ENCODE results near the gene TTN.

The TTN gene

DNA sequence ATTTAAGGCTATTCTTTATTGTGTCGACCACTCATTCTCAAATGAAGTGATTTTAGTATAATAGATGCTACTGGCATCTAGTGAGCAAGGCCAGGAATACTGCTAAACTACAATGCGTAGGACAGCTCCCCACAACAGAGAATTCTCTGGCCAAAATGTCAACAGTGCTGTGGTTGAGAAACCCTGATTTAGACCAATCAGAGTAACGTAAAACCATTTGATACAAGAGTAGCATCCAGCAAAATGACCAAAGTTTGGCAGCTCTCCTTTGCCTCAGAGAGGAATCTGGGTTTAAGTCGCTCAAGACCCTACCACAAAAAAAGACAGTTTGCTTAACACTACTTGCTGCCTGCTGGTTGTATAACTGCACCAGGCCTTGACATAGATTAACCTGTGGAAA, 37.0 kb upstream of the TTN start:
- TF ChIP-seq, protein P1, sequence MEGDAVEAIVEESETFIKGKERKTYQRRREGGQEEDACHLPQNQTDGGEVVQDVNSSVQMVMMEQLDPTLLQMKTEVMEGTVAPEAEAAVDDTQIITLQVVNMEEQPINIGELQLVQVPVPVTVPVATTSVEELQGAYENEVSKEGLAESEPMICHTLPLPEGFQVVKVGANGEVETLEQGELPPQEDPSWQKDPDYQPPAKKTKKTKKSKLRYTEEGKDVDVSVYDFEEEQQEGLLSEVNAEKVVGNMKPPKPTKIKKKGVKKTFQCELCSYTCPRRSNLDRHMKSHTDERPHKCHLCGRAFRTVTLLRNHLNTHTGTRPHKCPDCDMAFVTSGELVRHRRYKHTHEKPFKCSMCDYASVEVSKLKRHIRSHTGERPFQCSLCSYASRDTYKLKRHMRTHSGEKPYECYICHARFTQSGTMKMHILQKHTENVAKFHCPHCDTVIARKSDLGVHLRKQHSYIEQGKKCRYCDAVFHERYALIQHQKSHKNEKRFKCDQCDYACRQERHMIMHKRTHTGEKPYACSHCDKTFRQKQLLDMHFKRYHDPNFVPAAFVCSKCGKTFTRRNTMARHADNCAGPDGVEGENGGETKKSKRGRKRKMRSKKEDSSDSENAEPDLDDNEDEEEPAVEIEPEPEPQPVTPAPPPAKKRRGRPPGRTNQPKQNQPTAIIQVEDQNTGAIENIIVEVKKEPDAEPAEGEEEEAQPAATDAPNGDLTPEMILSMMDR (conservative IDR thresholded peaks at IDR 0.05; ENCODE audit: low read depth, low read length), result no peak
- DNase-seq (ENCODE audit: low read depth), result no peak
- H3K4me3 ChIP-seq (ENCODE audit: low read depth, low read length), result no peak overlapping the region

DNA sequence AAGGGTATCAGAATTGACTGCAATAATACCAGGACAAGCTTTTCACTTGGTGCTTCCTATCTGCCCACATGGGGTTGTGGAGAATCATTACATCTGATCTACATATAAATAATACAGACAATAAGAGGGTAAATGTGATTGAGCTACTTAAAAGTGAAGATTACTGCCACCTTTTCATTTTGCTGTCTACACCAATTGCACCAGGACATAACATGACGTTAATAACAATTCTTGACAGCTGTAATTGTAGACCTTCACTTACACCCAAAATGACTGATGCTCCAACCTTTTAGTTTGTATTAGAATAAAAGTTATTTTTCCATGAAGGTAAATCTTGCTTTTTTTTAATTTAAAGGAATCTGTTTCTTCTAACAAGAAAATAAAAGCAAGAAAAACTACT, 36.5 kb upstream of the TTN start:
- H3K4me3 ChIP-seq (ENCODE audit: low read depth, low read length), result no peak overlapping the region
- no peak for DNase-seq (ENCODE audit: low read depth)
- TF ChIP-seq, protein P1 (conservative IDR thresholded peaks at IDR 0.05; ENCODE audit: low read depth, low read length), result no peak

DNA sequence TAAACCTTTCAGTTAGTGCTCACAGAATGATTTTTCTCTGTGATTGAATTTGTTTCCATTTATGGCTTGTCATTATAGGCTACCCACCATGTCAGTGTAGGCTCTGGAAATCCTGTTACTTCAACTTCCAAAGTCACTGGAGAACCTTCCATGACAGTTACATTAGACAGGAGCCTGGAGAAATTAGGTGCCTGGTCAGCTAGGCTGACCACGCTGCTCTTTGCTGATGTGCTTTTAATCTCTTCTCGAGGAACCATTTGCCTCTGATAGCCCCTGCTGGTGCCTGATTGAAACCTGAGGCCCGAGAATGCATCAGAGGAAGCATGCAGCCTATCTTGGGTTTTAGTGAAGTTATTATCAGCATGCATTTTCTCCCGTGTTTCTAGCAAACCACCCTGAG, 29.6 kb upstream of the TTN start:
- no peak overlapping the region for H3K4me3 ChIP-seq (ENCODE audit: low read depth, low read length)
- TF ChIP-seq, protein P1 (conservative IDR thresholded peaks at IDR 0.05; ENCODE audit: low read depth, low read length), result no peak
- no peak for DNase-seq (ENCODE audit: low read depth)

- TF ChIP-seq, protein P1 (conservative IDR thresholded peaks at IDR 0.05; ENCODE audit: low read depth, low read length), result no peak
- no peak overlapping the region for H3K4me3 ChIP-seq (ENCODE audit: low read depth, low read length)
- DNase-seq (ENCODE audit: low read depth), result no peak
Measured at GRCh38 chr2:178834086-178834485, 26.9 kb upstream of the TTN start.

DNA sequence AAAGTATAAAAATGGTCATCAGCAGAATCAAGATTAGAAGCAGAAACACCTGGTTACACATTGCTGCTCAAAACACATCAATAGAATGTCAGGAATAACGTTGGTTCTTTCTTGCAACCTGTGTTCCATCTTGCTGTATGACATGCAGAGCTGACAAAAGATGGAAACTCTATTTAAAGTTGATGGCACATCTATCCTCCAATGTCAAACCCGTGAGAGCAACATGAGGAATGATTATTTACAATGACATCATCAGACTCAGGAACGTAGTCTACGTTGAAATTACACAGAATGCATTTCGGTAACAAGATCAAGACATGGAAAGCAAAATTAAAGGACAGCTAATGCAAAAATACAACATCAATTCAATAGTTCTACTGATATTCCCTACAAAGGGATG, 26.2 kb upstream of the TTN start:
- no peak overlapping the region for H3K4me3 ChIP-seq (ENCODE audit: low read depth, low read length)
- DNase-seq (ENCODE audit: low read depth), result no peak
- TF ChIP-seq, protein P1 (conservative IDR thresholded peaks at IDR 0.05; ENCODE audit: low read depth, low read length), result no peak

GRCh38 chr2:178830451-178830850, 23.2 kb upstream of the TTN start:
- DNase-seq (ENCODE audit: low read depth), result no peak
- H3K4me3 ChIP-seq (ENCODE audit: low read depth, low read length), result no peak overlapping the region
- TF ChIP-seq, protein P1 (conservative IDR thresholded peaks at IDR 0.05; ENCODE audit: low read depth, low read length), result no peak

- TF ChIP-seq, protein P1 (conservative IDR thresholded peaks at IDR 0.05; ENCODE audit: low read depth, low read length), result no peak
- no peak for DNase-seq (ENCODE audit: low read depth)
- no peak overlapping the region for H3K4me3 ChIP-seq (ENCODE audit: low read depth, low read length)
Measured at GRCh38 chr2:178829981-178830380, 22.8 kb upstream of the TTN start.
